Hematopoietic multipotent progenitor cell treated with erythropoietin and hydrocortisone succinate and interleukin-3 and kit ligand, for 4 days (in vitro differentiated cells): ENCODE results near the gene GTF3C1.
A peak's percentile ranks its signal among the peaks of the same experiment; 100 is the strongest.
"Not testable (repeated sequence)": the region's sequence is repeated elsewhere in the genome, so short reads cannot be mapped to it uniquely, and the experiment has no call there.

Source experiments
- DNase-seq: peaks from one replicate; pipeline ENCODE4 v3.0.0-alpha.2; 2015

GTF3C1 gene

GRCh38 chr16:27549746-27550581 lies at the start of gene GTF3C1, which contains the start of gene KATNIP:
GTF3C1 (minus strand) TSS chr16:27549913; CDS start chr16:27549890, 23 bp downstream.
KATNIP (plus strand) TSS chr16:27550144; CDS start chr16:27550171, 27 bp downstream.
- DNase-seq, result peak; percentile 100

- DNase-seq, result no peak
These were observed 49.3 kb upstream of the GTF3C1 start for GRCh38 chr16:27598931-27599565.

GRCh38 chr16:27598220-27598619 lies 48.5 kb upstream of the GTF3C1 start:
- no peak for DNase-seq

- DNase-seq, result no peak
These were observed 47.6 kb upstream of the GTF3C1 start for GRCh38 chr16:27597361-27597760.

GRCh38 chr16:27596411-27596810 lies 46.7 kb upstream of the GTF3C1 start:
- no peak for DNase-seq

- no peak for DNase-seq
These were observed 46.3 kb upstream of the GTF3C1 start for GRCh38 chr16:27595993-27596392.

GRCh38 chr16:27595475-27595874 lies 45.8 kb upstream of the GTF3C1 start:
- DNase-seq, result no peak

GRCh38 chr16:27591837-27592236 lies 42.1 kb upstream of the GTF3C1 start:
- no peak for DNase-seq

GRCh38 chr16:27588057-27588456 lies 38.3 kb upstream of the GTF3C1 start:
- DNase-seq, result no peak

- no peak for DNase-seq
These were observed 37.0 kb upstream of the GTF3C1 start for GRCh38 chr16:27586711-27587110.

- no peak for DNase-seq
These were observed 35.5 kb upstream of the GTF3C1 start for GRCh38 chr16:27585200-27585599.

- DNase-seq, result no peak
These were observed 33.9 kb upstream of the GTF3C1 start for GRCh38 chr16:27583634-27584033.

GRCh38 chr16:27582883-27583282 lies 33.2 kb upstream of the GTF3C1 start:
- DNase-seq, result no peak

GRCh38 chr16:27579087-27579980 lies 29.6 kb upstream of the GTF3C1 start:
- no peak for DNase-seq

- DNase-seq, result no peak
These were observed 27.0 kb upstream of the GTF3C1 start for GRCh38 chr16:27576729-27577128.

- DNase-seq, result no peak
These were observed 23.0 kb upstream of the GTF3C1 start for GRCh38 chr16:27572711-27573110.

GRCh38 chr16:27571433-27572326 lies 22.0 kb upstream of the GTF3C1 start:
- DNase-seq, result no peak

- DNase-seq, result not testable (repeated sequence)
These were observed 21.3 kb upstream of the GTF3C1 start for GRCh38 chr16:27570986-27571385.

- no peak for DNase-seq
These were observed 18.4 kb upstream of the GTF3C1 start for GRCh38 chr16:27568077-27568476.

- peak; percentile 76 for DNase-seq
These were observed 16.7 kb upstream of the GTF3C1 start for GRCh38 chr16:27566417-27566816.

- no peak for DNase-seq
These were observed 14.5 kb upstream of the GTF3C1 start for GRCh38 chr16:27564224-27564623.

GRCh38 chr16:27561216-27561615 lies 11.5 kb upstream of the GTF3C1 start:
- no peak for DNase-seq
